Vagina (tissue), 2 donors: ENCODE data around the gene VPS4B.

Experiments
- POLR2A ChIP-seq, 2 donors: fragments of 450-650 bp; IDR thresholded peaks; one replicate each; pipeline ENCODE4 v1.6.1; 2017; ENCODE audit warnings: antibody characterized with exemption in 2 of 2, mild to moderate bottlenecking in 2 of 2, moderate library complexity in 2 of 2
- POLR2AphosphoS5 ChIP-seq, 2 donors: sonication (generic); formaldehyde crosslinking; IDR thresholded peaks; one replicate each; pipeline ENCODE4 v1.9.0; 2017; ENCODE audit warnings: antibody characterized with exemption in 2 of 2, mild to moderate bottlenecking in 2 of 2, low read depth in 1 of 2; ENCODE audit not compliant: insufficient read depth in 1 of 2
- TF ChIP-seq, protein P1 (sequence below), 3 experiments: fragments of 450-650 bp in 2 of 3; fragments of 200-600 bp in 1 of 3; sonication (generic) in 1 of 3; IDR thresholded peaks; one replicate each; pipeline ENCODE4 v1.5.1; 2017 to 2019; ENCODE audit warnings: antibody characterized with exemption in 3 of 3, mild to moderate bottlenecking in 2 of 3, moderate library complexity in 2 of 3

- TF ChIP-seq, protein P1, sequence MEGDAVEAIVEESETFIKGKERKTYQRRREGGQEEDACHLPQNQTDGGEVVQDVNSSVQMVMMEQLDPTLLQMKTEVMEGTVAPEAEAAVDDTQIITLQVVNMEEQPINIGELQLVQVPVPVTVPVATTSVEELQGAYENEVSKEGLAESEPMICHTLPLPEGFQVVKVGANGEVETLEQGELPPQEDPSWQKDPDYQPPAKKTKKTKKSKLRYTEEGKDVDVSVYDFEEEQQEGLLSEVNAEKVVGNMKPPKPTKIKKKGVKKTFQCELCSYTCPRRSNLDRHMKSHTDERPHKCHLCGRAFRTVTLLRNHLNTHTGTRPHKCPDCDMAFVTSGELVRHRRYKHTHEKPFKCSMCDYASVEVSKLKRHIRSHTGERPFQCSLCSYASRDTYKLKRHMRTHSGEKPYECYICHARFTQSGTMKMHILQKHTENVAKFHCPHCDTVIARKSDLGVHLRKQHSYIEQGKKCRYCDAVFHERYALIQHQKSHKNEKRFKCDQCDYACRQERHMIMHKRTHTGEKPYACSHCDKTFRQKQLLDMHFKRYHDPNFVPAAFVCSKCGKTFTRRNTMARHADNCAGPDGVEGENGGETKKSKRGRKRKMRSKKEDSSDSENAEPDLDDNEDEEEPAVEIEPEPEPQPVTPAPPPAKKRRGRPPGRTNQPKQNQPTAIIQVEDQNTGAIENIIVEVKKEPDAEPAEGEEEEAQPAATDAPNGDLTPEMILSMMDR (IDR thresholded peaks at IDR 0.05): no peak
- TF ChIP-seq POLR2AphosphoS5 (IDR thresholded peaks at IDR 0.05; ENCODE audit: insufficient read depth in 1 of 2, low read depth in 1 of 2) (no peak), POLR2A (IDR thresholded peaks at IDR 0.05) (no peak)
These were observed 77.4 kb downstream of the VPS4B start for GRCh38 chr18:63344918-63345317.
